Suppressor macrophage treated with lipopolysaccharide for 1 hour (primary cell): ENCODE measurements around the gene SLC17A5.
"Not testable (repeated sequence)": the region's sequence is repeated elsewhere in the genome, so short reads cannot be mapped to it uniquely, and the experiment has no call there.

Source experiments
- DNase-seq, 3 donors: peaks; one replicate each; pipeline ENCODE4 v3.0.0-alpha.2; 2020 to 2022

Gene SLC17A5

GRCh38 chr6:73653571-73654424, at the start of gene SLC17A5:
Gene SLC17A5 (minus strand): TSS chr6:73653992. CDS start chr6:73653886, 106 bp downstream.
- DNase-seq, result peak; percentile 96 to 98 (median 98)

- no peak for DNase-seq
Measured at GRCh38 chr6:73703466-73703865, 49.7 kb upstream of the SLC17A5 start.

GRCh38 chr6:73702444-73702843, 48.7 kb upstream of the SLC17A5 start:
- DNase-seq, result no peak

GRCh38 chr6:73699676-73700459, 46.1 kb upstream of the SLC17A5 start:
- no peak for DNase-seq

GRCh38 chr6:73696966-73697655, 43.3 kb upstream of the SLC17A5 start:
- peak; percentile 29 to 44 (median 35) for DNase-seq

- DNase-seq, result peak; percentile 86 to 94 (median 91)
Measured at GRCh38 chr6:73695619-73696421, 42.0 kb upstream of the SLC17A5 start, which contains the start of gene CD109. Gene CD109 (plus strand): TSS chr6:73696203. CDS start chr6:73696216, 13 bp downstream.

- DNase-seq, result peak; percentile 46 to 64 (median 57)
Measured at GRCh38 chr6:73694711-73695411, 41.1 kb upstream of the SLC17A5 start.

- DNase-seq, result no peak
Measured at GRCh38 chr6:73691512-73691911, 37.7 kb upstream of the SLC17A5 start.

- peak in 2 of 3 donors; percentile 59 to 60 for DNase-seq
Measured at GRCh38 chr6:73690056-73690455, 36.3 kb upstream of the SLC17A5 start.

GRCh38 chr6:73688351-73688750, 34.6 kb upstream of the SLC17A5 start:
- no peak for DNase-seq

GRCh38 chr6:73683574-73683973, 29.8 kb upstream of the SLC17A5 start:
- not testable (repeated sequence) for DNase-seq

- no peak for DNase-seq
Measured at GRCh38 chr6:73680289-73680918, 26.6 kb upstream of the SLC17A5 start.

GRCh38 chr6:73679846-73680245, 26.1 kb upstream of the SLC17A5 start:
- DNase-seq, result not testable (repeated sequence)

- DNase-seq, result no peak
Measured at GRCh38 chr6:73679009-73679408, 25.2 kb upstream of the SLC17A5 start.

- DNase-seq, result peak; percentile 90 to 94 (median 93)
Measured at GRCh38 chr6:73675466-73676098, 21.8 kb upstream of the SLC17A5 start.

- peak; percentile 57 to 66 (median 64) for DNase-seq
Measured at GRCh38 chr6:73671911-73672685, 18.3 kb upstream of the SLC17A5 start.

- no peak for DNase-seq
Measured at GRCh38 chr6:73669005-73669404, 15.2 kb upstream of the SLC17A5 start.

GRCh38 chr6:73667798-73668197, 14.0 kb upstream of the SLC17A5 start:
- DNase-seq, result no peak

- DNase-seq, result no peak
Measured at GRCh38 chr6:73666393-73666792, 12.6 kb upstream of the SLC17A5 start.
